Neural cell (in vitro differentiated cells): Measurements from ENCODE around the gene CNOT2.

Experiments
- CTCF ChIP-seq: fragments of 450-650 bp; IDR thresholded peaks from 2 replicates; pipeline ENCODE4 v1.5.1; 2014; ENCODE audit warnings: antibody characterized with exemption, mild to moderate bottlenecking, moderate library complexity; ENCODE audit not compliant: poor library complexity, severe bottlenecking
- EP300 ChIP-seq: fragments of 450-650 bp; conservative IDR thresholded peaks from 2 replicates; pipeline ENCODE4 v1.6.1; 2014; ENCODE audit warnings: antibody characterized with exemption, mild to moderate bottlenecking, moderate library complexity; ENCODE audit not compliant: poor library complexity, severe bottlenecking
- EZH2 ChIP-seq: fragments of 200-600, 300-800 bp; shearing (Covaris generic), sonication (generic); IDR thresholded peaks from 2 replicates; pipeline ENCODE4 v1.6.1; 2014; ENCODE audit warnings: antibody characterized with exemption, low read length, borderline replicate concordance, mild to moderate bottlenecking; ENCODE audit not compliant: insufficient read depth, poor library complexity, severe bottlenecking
- POLR2AphosphoS5 ChIP-seq: IDR thresholded peaks from 2 replicates; pipeline ENCODE4 v1.6.1; 2012
- RAD21 ChIP-seq: fragments of 450-650 bp; conservative IDR thresholded peaks from 2 replicates; pipeline ENCODE4 v1.6.1; 2014; ENCODE audit warnings: antibody characterized with exemption, mild to moderate bottlenecking, moderate library complexity
- REST ChIP-seq: IDR thresholded peaks from 2 replicates; pipeline ENCODE4 v1.6.1; 2012; ENCODE audit warnings: borderline replicate concordance
- SMC3 ChIP-seq: fragments of 450-650 bp; conservative IDR thresholded peaks from 2 replicates; pipeline ENCODE4 v1.6.1; 2014; ENCODE audit warnings: antibody characterized with exemption, mild to moderate bottlenecking, moderate library complexity; ENCODE audit not compliant: poor library complexity
- TAF1 ChIP-seq: IDR thresholded peaks from 2 replicates; pipeline ENCODE4 v1.6.1; 2012; ENCODE audit warnings: low read depth

- TF ChIP-seq CTCF (no peak), TAF1 (no peak), POLR2AphosphoS5 (no peak), EZH2 (no peak), SMC3 (no peak), EP300 (no peak), REST (no peak), RAD21 (no peak)
These were observed 35.7 kb downstream of the CNOT2 start for GRCh38 chr12:70278945-70279344.
